Measurements from ENCODE around the gene RAP1GAP2.
"Not testable (repeated sequence)": the region's sequence is repeated elsewhere in the genome, so short reads cannot be mapped to it uniquely, and the experiment has no call there.

GRCh38 chr17:3030852-3031470 lies 234.7 kb downstream of the RAP1GAP2 start:
- TF ChIP-seq CTCF (conservative IDR thresholded peaks at IDR 0.05 in 1 of 2, IDR thresholded peaks at IDR 0.05 in 1 of 2; ENCODE audit: extremely low read depth in 1 of 2, insufficient read depth in 1 of 2, low read depth in 1 of 2, low read length in 2 of 2); EZH2 (IDR thresholded peaks at IDR 0.05; ENCODE audit: borderline replicate concordance, low read length): not testable (repeated sequence)

All from mammary epithelial cell (primary cell).